ENCODE data around the gene LTBP3. TPM values are rescaled to one million over a fixed set of nuclear protein-coding genes. Genes with fewer than 3 reads are reported as not detected.

LTBP3 gene
- total and polyA plus RNA-seq, 2 of the 13 experiments (the other 11 are each of a cell fraction or from before 2014, with no cell fraction given): 12.2 to 68.1 TPM

- TF ChIP-seq DZIP1 (CRISPR knock-in tag; IDR thresholded peaks at IDR 0.05) (no peak), BCL3 (CRISPR knock-in tag; IDR thresholded peaks at IDR 0.05) (no peak), SYNCRIP (IDR thresholded peaks at IDR 0.05; ENCODE audit: insufficient read depth, low read depth, low read length) (no peak), SMYD3 (CRISPR knock-in tag; IDR thresholded peaks at IDR 0.05) (no peak), ZFY (CRISPR knock-in tag; IDR thresholded peaks at IDR 0.05) (no peak), EHMT2 (IDR thresholded peaks at IDR 0.05; ENCODE audit: borderline replicate concordance, low read depth, low read length) (no peak), BRD4 (CRISPR knock-in tag; IDR thresholded peaks at IDR 0.05) (no peak), ZNF276 (CRISPR knock-in tag; IDR thresholded peaks at IDR 0.05; ENCODE audit: low read depth) (no peak), SMARCC2 (IDR thresholded peaks at IDR 0.05) (no peak), ERF (CRISPR knock-in tag; IDR thresholded peaks at IDR 0.05) (no peak), TSC22D2 (CRISPR knock-in tag; IDR thresholded peaks at IDR 0.05; ENCODE audit: borderline replicate concordance) (no peak), ZNF12 (CRISPR knock-in tag; IDR thresholded peaks at IDR 0.05) (no peak), RAD21 (CRISPR knock-in tag; IDR thresholded peaks at IDR 0.05) (peak; percentile 47; the same call in 1 of the 2 replicates)
These were observed 35.6 kb upstream of the LTBP3 start (continued) for GRCh38 chr11:65593518-65594414.
